ENCODE results near the gene CS. TPM values are rescaled to one million over a fixed set of nuclear protein-coding genes. Genes with fewer than 3 reads are reported as not detected.
"Not testable (repeated sequence)": the region's sequence is repeated elsewhere in the genome, so short reads cannot be mapped to it uniquely, and the experiment has no call there.

The CS gene
- total RNA-seq, 4 donors from 2014 or later = 102 to 174 (median 103) TPM

DNA sequence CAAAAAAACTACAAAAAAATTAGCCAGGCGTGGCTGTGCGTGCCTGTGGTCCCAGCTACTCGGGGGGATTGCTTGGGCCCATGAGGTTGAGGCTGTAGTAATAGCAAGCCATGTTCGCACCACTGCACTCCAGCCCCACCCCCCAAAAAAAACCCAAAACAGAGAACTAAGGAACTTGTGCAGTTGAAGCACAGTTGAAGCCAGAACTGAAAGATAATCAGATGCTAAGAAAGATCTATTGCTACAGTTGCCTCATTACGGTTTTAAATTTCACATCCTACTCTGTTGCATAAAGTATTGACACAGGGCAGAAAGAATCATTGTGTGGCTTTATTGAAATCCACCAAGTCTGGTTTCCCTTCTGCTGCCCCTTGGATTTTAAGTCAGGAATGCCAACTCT is 3.8 kb downstream of the CS start:
- peaks cover 6 to 85% (median 18%) of the 10 kb centered on the region in 3 donors for H3K4me1 ChIP-seq
- H3K27ac ChIP-seq = no peak overlapping the region
- no peaks in the 10 kb centered on the region for H3K27me3 ChIP-seq
- no peak for ATAC-seq
- TF ChIP-seq EP300 (IDR thresholded peaks at IDR 0.05) = no peak
- TF ChIP-seq, protein P1, sequence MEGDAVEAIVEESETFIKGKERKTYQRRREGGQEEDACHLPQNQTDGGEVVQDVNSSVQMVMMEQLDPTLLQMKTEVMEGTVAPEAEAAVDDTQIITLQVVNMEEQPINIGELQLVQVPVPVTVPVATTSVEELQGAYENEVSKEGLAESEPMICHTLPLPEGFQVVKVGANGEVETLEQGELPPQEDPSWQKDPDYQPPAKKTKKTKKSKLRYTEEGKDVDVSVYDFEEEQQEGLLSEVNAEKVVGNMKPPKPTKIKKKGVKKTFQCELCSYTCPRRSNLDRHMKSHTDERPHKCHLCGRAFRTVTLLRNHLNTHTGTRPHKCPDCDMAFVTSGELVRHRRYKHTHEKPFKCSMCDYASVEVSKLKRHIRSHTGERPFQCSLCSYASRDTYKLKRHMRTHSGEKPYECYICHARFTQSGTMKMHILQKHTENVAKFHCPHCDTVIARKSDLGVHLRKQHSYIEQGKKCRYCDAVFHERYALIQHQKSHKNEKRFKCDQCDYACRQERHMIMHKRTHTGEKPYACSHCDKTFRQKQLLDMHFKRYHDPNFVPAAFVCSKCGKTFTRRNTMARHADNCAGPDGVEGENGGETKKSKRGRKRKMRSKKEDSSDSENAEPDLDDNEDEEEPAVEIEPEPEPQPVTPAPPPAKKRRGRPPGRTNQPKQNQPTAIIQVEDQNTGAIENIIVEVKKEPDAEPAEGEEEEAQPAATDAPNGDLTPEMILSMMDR (IDR thresholded peaks at IDR 0.05) = no peak
- no peak for TF ChIP-seq POLR2A (IDR thresholded peaks at IDR 0.05)
- no peak for TF ChIP-seq POLR2AphosphoS5 (IDR thresholded peaks at IDR 0.05)
- H3K36me3 ChIP-seq = peaks cover 0 to 20% of the 10 kb centered on the region in 2 donors
- WGBS, 2 donors (ENCODE audit: low coverage in 1 of 2) = 69 to 73% methylated on average over 4 to 5 of the region's 5 CpGs
- no peaks in the 10 kb centered on the region for H3K9me3 ChIP-seq
- H3K4me3 ChIP-seq = no peak overlapping the region

DNA sequence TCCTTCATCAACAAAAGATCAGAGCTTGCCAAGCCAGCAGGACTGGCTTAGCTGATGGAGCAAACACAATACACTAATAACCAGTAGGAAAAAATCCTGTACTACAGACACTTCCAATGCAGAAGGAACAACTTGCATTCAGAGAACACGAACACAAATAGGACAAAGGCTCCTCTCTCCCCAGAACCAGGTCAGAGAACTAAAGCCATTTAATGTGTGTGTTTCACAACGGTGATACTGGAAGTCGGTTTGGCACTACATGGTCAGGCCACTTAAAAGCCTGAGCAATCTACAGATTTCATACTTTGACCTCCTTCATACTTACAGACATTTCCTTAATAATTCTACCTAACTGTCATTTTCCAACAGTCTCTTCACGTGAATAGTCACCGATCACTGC is 6.3 kb downstream of the CS start:
- 70 to 76% methylated on average over 4 to 5 of the region's 5 CpGs for WGBS, 2 donors (ENCODE audit: low coverage in 1 of 2)
- TF ChIP-seq POLR2AphosphoS5 (IDR thresholded peaks at IDR 0.05) (no peak), EP300 (IDR thresholded peaks at IDR 0.05) (no peak), POLR2A (IDR thresholded peaks at IDR 0.05) (no peak)
- TF ChIP-seq, protein P1 (IDR thresholded peaks at IDR 0.05) = no peak
- ATAC-seq = no peak

DNA sequence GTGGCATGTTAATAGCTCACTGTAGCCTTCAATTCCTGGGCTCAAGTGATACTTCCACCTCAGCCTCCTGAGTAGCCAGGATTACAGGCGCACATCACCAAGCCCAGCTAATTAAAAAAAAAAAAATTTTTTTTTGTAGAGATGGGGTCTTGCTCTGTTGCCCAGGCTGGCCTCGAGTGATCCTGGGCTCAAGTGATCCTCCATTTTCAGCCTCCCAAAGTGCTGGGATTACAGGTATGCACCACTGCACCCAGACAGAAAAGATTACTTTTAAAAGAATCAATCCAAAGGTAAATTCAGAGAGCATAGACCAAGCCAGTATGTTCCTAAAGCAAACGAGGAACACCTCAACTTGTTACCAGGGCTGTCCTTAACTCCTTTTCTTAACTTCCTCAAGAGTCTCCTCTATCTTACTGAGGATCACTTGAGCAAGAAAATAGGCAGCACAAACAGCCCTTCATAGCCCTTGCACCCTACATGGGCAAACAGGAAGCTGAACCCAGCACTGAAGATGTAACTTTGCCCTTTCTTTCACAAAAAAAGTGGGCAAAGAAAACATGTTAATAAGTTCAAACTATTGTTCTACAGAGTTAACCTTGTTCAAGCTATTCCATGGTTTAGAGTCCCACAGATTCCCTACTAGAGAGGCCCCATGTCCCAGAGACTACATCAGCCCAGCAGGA is 11.3 kb downstream of the CS start:
- 71 to 75% methylated on average over 2 to 3 of the region's 3 CpGs for WGBS, 2 donors (ENCODE audit: low coverage in 1 of 2)
- Histone ChIP-seq H3K4me1 (peaks cover 0 to 51% (median 4%) of the 10 kb centered on the region in 3 donors), H3K27me3 (no peaks in the 10 kb centered on the region), H3K4me3 (no peak overlapping the region), H3K27ac (no peak overlapping the region), H3K36me3 (peaks cover 0 to 44% of the 10 kb centered on the region in 2 donors), H3K9me3 (no peaks in the 10 kb centered on the region)
- TF ChIP-seq POLR2AphosphoS5 (IDR thresholded peaks at IDR 0.05) (no peak), EP300 (IDR thresholded peaks at IDR 0.05) (no peak), POLR2A (IDR thresholded peaks at IDR 0.05) (no peak)
- TF ChIP-seq, protein P1 (IDR thresholded peaks at IDR 0.05) = no peak
- no peak for ATAC-seq

More for the DNA sequence above, 6.3 kb downstream of the CS start:
- H3K4me1 ChIP-seq = peaks cover 6 to 78% (median 7%) of the 10 kb centered on the region in 3 donors
- no peak overlapping the region for H3K4me3 ChIP-seq
- no peak overlapping the region for H3K27ac ChIP-seq
- no peaks in the 10 kb centered on the region for H3K9me3 ChIP-seq
- no peaks in the 10 kb centered on the region for H3K27me3 ChIP-seq
- peaks cover 0 to 33% of the 10 kb centered on the region in 2 donors for H3K36me3 ChIP-seq

DNA sequence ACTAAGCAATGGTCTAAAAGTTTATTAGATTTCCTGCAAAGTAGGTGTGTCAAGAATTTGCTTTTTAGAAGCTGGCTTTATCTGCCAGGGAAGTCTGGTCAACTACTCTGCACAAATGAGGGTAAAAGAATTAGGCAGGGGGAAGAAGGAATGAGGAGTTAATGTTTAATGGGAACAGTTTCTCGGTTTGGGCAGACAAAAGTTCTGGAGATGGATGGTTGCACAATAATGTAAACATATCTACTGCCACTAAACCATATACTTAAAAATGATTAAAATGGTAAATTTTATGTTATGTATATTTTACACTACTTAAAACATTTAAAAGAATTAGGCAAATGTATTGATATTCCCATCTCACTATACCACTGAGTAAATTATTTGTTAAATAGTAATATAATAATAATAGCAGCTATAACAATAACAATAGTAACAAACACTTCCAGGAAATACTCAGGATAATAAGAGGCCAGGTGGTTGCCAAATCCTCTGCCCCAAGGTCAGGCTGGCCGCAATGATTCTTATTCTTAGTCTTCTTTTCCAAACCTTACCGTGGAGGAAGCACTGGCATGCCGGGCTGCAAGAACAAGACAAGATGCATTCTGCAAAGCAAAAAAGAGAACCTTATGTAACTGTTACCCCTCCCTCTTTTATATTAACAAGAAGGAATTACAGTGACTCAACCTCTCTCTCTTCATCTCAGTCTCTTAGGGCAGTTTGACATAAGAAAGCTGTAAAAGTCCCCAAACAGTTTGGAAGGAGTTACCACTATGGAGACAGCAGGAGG is 13.9 kb downstream of the CS start:
- Histone ChIP-seq H3K4me3 (no peak overlapping the region), H3K4me1 (peaks cover 0 to 26% (median 4%) of the 10 kb centered on the region in 3 donors), H3K36me3 (peaks cover 0 to 61% of the 10 kb centered on the region in 2 donors), H3K27ac (no peak overlapping the region), H3K9me3 (no peaks in the 10 kb centered on the region), H3K27me3 (no peaks in the 10 kb centered on the region)
- no peak for ATAC-seq
- 23 to 30% methylated on average over 4 of the region's 4 CpGs for WGBS, 2 donors (ENCODE audit: low coverage in 1 of 2)
- TF ChIP-seq EP300 (IDR thresholded peaks at IDR 0.05) (no peak), POLR2AphosphoS5 (IDR thresholded peaks at IDR 0.05) (no peak), POLR2A (IDR thresholded peaks at IDR 0.05) (no peak)
- TF ChIP-seq, protein P1 (IDR thresholded peaks at IDR 0.05) = no peak

DNA sequence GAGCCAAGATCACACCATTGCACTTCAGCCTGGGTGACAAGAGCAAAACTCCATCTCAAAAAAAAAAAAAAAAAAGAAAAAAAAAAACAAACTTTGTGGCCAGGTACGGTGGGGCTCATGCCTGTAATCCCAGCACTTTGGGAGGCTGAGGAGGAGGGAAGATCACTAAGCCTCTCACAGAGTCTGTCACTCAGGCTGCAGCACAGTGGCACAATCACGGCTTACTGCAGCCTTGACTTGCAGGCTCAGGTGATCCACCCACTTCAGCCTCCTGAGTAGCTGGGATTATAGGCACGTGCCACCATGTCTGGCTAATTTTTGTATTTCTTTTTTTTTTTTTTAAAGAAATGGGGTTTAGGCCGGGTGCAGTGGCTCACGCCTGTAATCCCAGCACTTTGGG is 15.9 kb downstream of the CS start:
- H3K27me3 ChIP-seq, ATAC-seq, H3K9me3 ChIP-seq, H3K27ac ChIP-seq, H3K4me3 ChIP-seq: not testable (repeated sequence)
- Histone ChIP-seq H3K36me3 (peaks cover 0 to 68% of the 10 kb centered on the region in 2 donors), H3K4me1 (peaks cover 0 to 23% (median 4%) of the 10 kb centered on the region in 3 donors)
- WGBS, 2 donors (ENCODE audit: low coverage in 1 of 2) = 83% methylated on average over 3 of the region's 5 CpGs; no CpG with 5 or more reads in 1 of the 2 donors
